K562 (cell line): ENCODE measurements around the gene NEDD4L. TPM values are rescaled to one million over a fixed set of nuclear protein-coding genes. Genes with fewer than 3 reads are reported as not detected.

Experiments
- ATAC-seq: fragments of 200-7000 bp; cut with Tn5 transposase; 3 replicates; pipeline ENCODE4 v1.9.1; 2020; ENCODE audit warnings: moderate library complexity
- BruUV-seq: library from RNA; stranded (reverse); fragments of 400-500 nt; replicated peaks from 2 replicates; lab custom pipeline; 2021; lab: Mats Ljungman, UMichigan
- CTCF ChIA-PET: fragments of 300-600 bp; formaldehyde crosslinking; extraction: SDS; loops from one replicate; lab custom pipeline; 2021; ENCODE audit warnings: low intra/inter-chr PET ratio; lab: Yijun Ruan, JAX
- POLR2A ChIA-PET: fragments of 300-600, 350-650 bp; sonication (Branson Sonifier 250); formaldehyde crosslinking; extraction: SDS; loops from one replicate; lab custom pipeline; 2021; ENCODE audit warnings: antibody characterized with exemption, inconsistent platforms; lab: Yijun Ruan, JAX
- DNase-seq, 4 experiments: peaks; one replicate each; pipeline versions ENCODE4 v3.0.0 to v3.0.0-alpha.2; 2011 to 2018; ENCODE audit warnings: low spot score in 3 of 4, mixed read lengths in 3 of 4; ENCODE audit errors: extremely low read depth in 1 of 4
- FAIRE-seq: peaks from 2 replicates; lab custom pipeline; 2011; peaks lifted over from hg19 to GRCh38; lab: Jason Lieb, UNC
- H2AFZ ChIP-seq: 2 replicates; pipeline ENCODE4 v1.6.0; 2011; ENCODE audit warnings: low read depth, low read length, control low read depth, inconsistent platforms
- H3K27ac ChIP-seq: fragments of 200-600 bp; 3 replicates; pipeline ENCODE4 v1.8.0; 2011; ENCODE audit warnings: low read depth, mild to moderate bottlenecking, control low read depth, inconsistent platforms, low read length, moderate library complexity, mixed read lengths; ENCODE audit errors: extremely low read depth
- H3K27me3 ChIP-seq, 2 experiments: fragments of 300-600 bp in 1 of 2; 2 replicates in 1 of 2; 3 replicates in 1 of 2; pipeline versions ENCODE4 v1.6.0 to v1.8.0; 2011; ENCODE audit warnings: inconsistent platforms in 2 of 2, low read length in 2 of 2, mild to moderate bottlenecking in 1 of 2, mixed read lengths in 1 of 2, moderate library complexity in 1 of 2; ENCODE audit not compliant: control insufficient read depth in 2 of 2, insufficient read depth in 2 of 2
- H3K36me3 ChIP-seq: fragments of 300-600 bp; 3 replicates; pipeline ENCODE4 v1.8.0; 2011; ENCODE audit warnings: mild to moderate bottlenecking, low read length, inconsistent platforms; ENCODE audit not compliant: control insufficient read depth, insufficient read depth
- H3K4me1 ChIP-seq, 2 experiments: fragments of 200-600 bp in 1 of 2; replicated peaks in 1 of 2; 2 replicates in 1 of 2; 3 replicates in 1 of 2; pipeline versions ENCODE4 v1.5.1 to v1.8.0; 2011; ENCODE audit warnings: inconsistent platforms in 2 of 2, low read length in 2 of 2, mild to moderate bottlenecking in 1 of 2, mixed read lengths in 1 of 2, moderate library complexity in 1 of 2; ENCODE audit not compliant: control insufficient read depth in 2 of 2, insufficient read depth in 2 of 2
- H3K4me2 ChIP-seq: 2 replicates; pipeline ENCODE4 v1.6.1; 2011; ENCODE audit warnings: low read length, control low read depth, inconsistent platforms, mixed read lengths; ENCODE audit not compliant: insufficient read depth
- H3K4me3 ChIP-seq: fragments of 200-600 bp; sonication (generic), shearing (Covaris generic); 2 replicates; pipeline ENCODE4 v1.5.1; 2016; ENCODE audit warnings: control low read depth, inconsistent platforms
- H3K79me2 ChIP-seq: fragments of 200-600 bp; 3 replicates; pipeline ENCODE4 v1.8.0; 2011; ENCODE audit warnings: low read length, inconsistent platforms; ENCODE audit not compliant: control insufficient read depth, insufficient read depth
- H3K9ac ChIP-seq, 2 experiments: 2 replicates each; pipeline versions ENCODE4 v1.6.0 to v1.6.1; 2011; ENCODE audit warnings: low read depth in 2 of 2, low read length in 2 of 2, control low read depth in 1 of 2, inconsistent platforms in 1 of 2, mild to moderate bottlenecking in 1 of 2, mixed read lengths in 1 of 2; ENCODE audit not compliant: insufficient read depth in 1 of 2
- H3K9me1 ChIP-seq: one replicate; pipeline ENCODE4 v1.6.0; 2011; ENCODE audit warnings: inconsistent platforms, mild to moderate bottlenecking, low read length, moderate library complexity; ENCODE audit not compliant: control insufficient read depth, insufficient read depth
- H3K9me3 ChIP-seq: replicated peaks from 2 replicates; pipeline ENCODE4 v1.5.1; 2011; ENCODE audit warnings: low read depth, low read length, inconsistent platforms; ENCODE audit not compliant: control insufficient read depth, insufficient read depth
- H4K20me1 ChIP-seq: replicated peaks from 2 replicates; pipeline ENCODE4 v1.6.1; 2011; ENCODE audit warnings: low read length, inconsistent platforms, mixed read lengths; ENCODE audit not compliant: control insufficient read depth, insufficient read depth
- HDAC2 ChIP-seq: fragments of 450-650 bp; IDR thresholded peaks from 2 replicates; pipeline ENCODE4 v1.6.1; 2016; ENCODE audit warnings: mild to moderate bottlenecking
- SMAD4 ChIP-seq: fragments of 250-450 bp; sonication (Bioruptor Pico); conservative IDR thresholded peaks from 2 replicates; pipeline ENCODE4 v1.8.0; 2021; ENCODE audit warnings: inconsistent platforms, mild to moderate bottlenecking, moderate library complexity
- SNIP1 ChIP-seq: fragments of 450-650 bp; IDR thresholded peaks from 2 replicates; pipeline ENCODE4 v1.7.1; 2017; ENCODE audit warnings: low read depth, mild to moderate bottlenecking
- YY1 ChIP-seq, 3 experiments: IDR thresholded peaks; 2 replicates each; pipeline ENCODE4 v1.6.1; 2011; ENCODE audit warnings: low read length in 2 of 3, mild to moderate bottlenecking in 2 of 3, moderate library complexity in 2 of 3, borderline replicate concordance in 1 of 3, control low read depth in 1 of 3, low read depth in 1 of 3; ENCODE audit not compliant: insufficient read depth in 3 of 3, insufficient replicate concordance in 2 of 3, control insufficient read depth in 1 of 3, insufficient read length in 1 of 3; ENCODE audit errors: extremely low read depth in 1 of 3
- ZFP30 ChIP-seq: fragments of 250-450 bp; sonication (Bioruptor Pico); IDR thresholded peaks from 2 replicates; pipeline ENCODE4 v1.8.0; 2022; ENCODE audit warnings: moderate library complexity, mild to moderate bottlenecking, inconsistent platforms, borderline replicate concordance
- ZNF436 ChIP-seq: fragments of 250-450, 450-650 bp; sonication (Bioruptor Pico); formaldehyde crosslinking; IDR thresholded peaks from 2 replicates; pipeline ENCODE4 v1.7.0; 2020; ENCODE audit warnings: mild to moderate bottlenecking
- WGBS: fragments of 100-300 bp; shearing (Covaris generic); methylation state at CpG from one replicate; pipeline ENCODE4 v1.1.6; 2016; ENCODE audit warnings: low coverage, mixed read lengths; ENCODE audit not compliant: insufficient coverage; ENCODE audit errors: missing lambda C conversion rate; 5-methylcytosine and 5-hydroxymethylcytosine counted together
- in situ Hi-C: fragments of 300-500 bp; cut with MboI; formaldehyde crosslinking; loops from 4 replicates; pipeline ENCODE4 v1.15.0; 2018; ENCODE audit warnings: inconsistent platforms, mixed read lengths
- intact Hi-C: fragments of 100-400 bp; cut with micrococcal nuclease; formaldehyde crosslinking; loops from 2 replicates; pipeline ENCODE4 v1.14.2; 2022
- polyA plus RNA-seq, 8 experiments: library from polyadenylated mRNA; depleted of rRNA in 4 of 8; stranded (reverse) in 5 of 8; unstranded in 3 of 8; fragments of >200 nt; fragmentation: Nextera tagmentation in 2 of 8; fragmentation: Illumina TruSeq in 1 of 8; extraction: Ambion mirVana in 2 of 8; extraction: Trizol in 1 of 8; gene quantifications; 2 replicates each; pipeline versions ENCODE4 v1.2.1 to v1.2.3, GENCODE V29; 2011 to 2014; ENCODE audit warnings: inconsistent platforms in 1 of 8, missing spikeins in 1 of 8
- total RNA-seq, 7 experiments: library from RNA; depleted of rRNA in 6 of 7; stranded (reverse); fragments of >200 nt in 6 of 7; fragmentation: Illumina TruSeq in 2 of 7; extraction: Trizol in 2 of 7; gene quantifications; 2 replicates each; pipeline versions ENCODE4 v1.2.1 to v1.2.3, GENCODE V29; 2011 to 2021; ENCODE audit warnings: low replicate concordance in 1 of 7
- TF ChIP-seq, protein P1 (sequence below): fragments of 250-450 bp; sonication (Bioruptor Pico); IDR thresholded peaks from 2 replicates; pipeline ENCODE4 v1.5.0; 2020; ENCODE audit warnings: mild to moderate bottlenecking
- TF ChIP-seq, protein P2 (sequence below), 3 experiments: IDR thresholded peaks in 2 of 3; conservative IDR thresholded peaks in 1 of 3; 2 replicates each; pipeline ENCODE4 v1.5.1; 2011 to 2012; ENCODE audit warnings: low read length in 3 of 3, mild to moderate bottlenecking in 3 of 3, control low read depth in 2 of 3, improper control_type of control experiment in 1 of 3, inconsistent platforms in 1 of 3, low read depth in 1 of 3, mixed read lengths in 1 of 3, moderate library complexity in 1 of 3; ENCODE audit not compliant: insufficient read depth in 2 of 3
- TF ChIP-seq, protein P3 (sequence below): fragments of 250-450 bp; sonication (Bioruptor Pico); IDR thresholded peaks from 2 replicates; pipeline ENCODE4 v1.8.0; 2022; ENCODE audit warnings: moderate library complexity, mild to moderate bottlenecking, inconsistent platforms
- TF ChIP-seq, protein P4 (sequence below), 2 experiments: IDR thresholded peaks in 1 of 2; conservative IDR thresholded peaks in 1 of 2; 2 replicates each; pipeline ENCODE4 v1.6.1; 2016; ENCODE audit warnings: low read depth in 2 of 2, mild to moderate bottlenecking in 1 of 2, missing compliant biosample characterization in 1 of 2, missing genetic modification characterization in 1 of 2, moderate library complexity in 1 of 2

The NEDD4L gene
- total and polyA plus RNA-seq, 9 of the 15 experiments (the other 6 are each of a cell fraction or from before 2014, with no cell fraction given), result 8.1 to 33.4 (median 19.9) TPM

DNA sequence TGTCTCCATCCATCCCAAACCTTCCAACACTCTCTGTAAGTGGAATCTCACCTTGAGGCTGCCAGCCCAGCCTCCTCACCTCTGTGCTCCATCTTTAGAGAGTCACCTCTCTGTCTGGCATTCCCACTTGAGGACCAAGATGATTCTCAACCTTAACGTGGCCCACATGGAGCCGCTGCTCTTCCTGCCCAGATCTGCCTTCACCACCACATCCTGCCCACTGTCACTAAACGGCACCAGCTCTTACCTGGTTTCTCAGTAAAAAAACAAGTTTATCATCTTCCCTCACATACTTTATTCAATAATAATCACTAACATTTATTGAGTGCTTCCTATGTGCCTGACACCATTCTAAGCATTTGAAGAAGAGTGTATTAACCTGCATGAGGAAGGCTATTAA is 80.4 kb downstream of the NEDD4L start (continued):
- TF ChIP-seq, protein P1, sequence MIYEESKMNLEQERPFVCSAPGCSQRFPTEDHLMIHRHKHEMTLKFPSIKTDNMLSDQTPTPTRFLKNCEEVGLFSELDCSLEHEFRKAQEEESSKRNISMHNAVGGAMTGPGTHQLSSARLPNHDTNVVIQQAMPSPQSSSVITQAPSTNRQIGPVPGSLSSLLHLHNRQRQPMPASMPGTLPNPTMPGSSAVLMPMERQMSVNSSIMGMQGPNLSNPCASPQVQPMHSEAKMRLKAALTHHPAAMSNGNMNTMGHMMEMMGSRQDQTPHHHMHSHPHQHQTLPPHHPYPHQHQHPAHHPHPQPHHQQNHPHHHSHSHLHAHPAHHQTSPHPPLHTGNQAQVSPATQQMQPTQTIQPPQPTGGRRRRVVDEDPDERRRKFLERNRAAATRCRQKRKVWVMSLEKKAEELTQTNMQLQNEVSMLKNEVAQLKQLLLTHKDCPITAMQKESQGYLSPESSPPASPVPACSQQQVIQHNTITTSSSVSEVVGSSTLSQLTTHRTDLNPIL (CRISPR knock-in tag), result no peak
- no peak for TF ChIP-seq SMAD4 (CRISPR knock-in tag)
- no peak for TF ChIP-seq ZFP30 (CRISPR knock-in tag)
- TF ChIP-seq HDAC2, result no peak

DNA sequence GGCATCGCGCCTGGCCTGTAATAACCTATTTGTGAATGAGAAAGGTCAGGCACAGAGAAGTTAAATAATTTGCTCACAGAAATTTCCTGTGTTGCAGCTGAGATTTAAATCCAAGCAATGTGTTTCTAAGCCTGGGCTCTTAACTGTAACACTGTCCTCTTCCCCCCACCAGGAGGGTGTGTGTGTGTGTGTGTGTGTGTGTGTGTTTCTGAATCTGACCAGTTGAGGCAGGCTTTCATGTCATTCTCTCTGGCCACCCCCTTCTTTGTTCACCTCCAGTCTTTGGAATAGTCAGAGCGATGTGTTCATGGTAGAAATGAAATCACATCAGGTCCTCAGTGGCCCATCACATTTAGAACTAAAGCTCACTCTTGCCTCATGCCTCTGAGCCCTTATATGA is 81.2 kb downstream of the NEDD4L start:
- Histone ChIP-seq H3K4me2 (no peak overlapping the region), H3K27me3 (no peaks in the 10 kb centered on the region), H3K36me3 (no peaks in the 10 kb centered on the region), H3K4me1 (no peaks in the 10 kb centered on the region), H3K9me1 (no peaks in the 10 kb centered on the region), H4K20me1 (no peaks in the 10 kb centered on the region; the same call in 1 of the 2 replicates), H3K9me3 (no peaks in the 10 kb centered on the region), H3K4me3 (no peak overlapping the region), H3K27ac (no peak overlapping the region), H3K79me2 (peaks cover 7% of the 10 kb centered on the region; the same call in 2 of the 3 replicates), H2AFZ (no peak overlapping the region), H3K9ac (no peak overlapping the region)
- WGBS, result 85% methylated on average over 2 of the region's 3 CpGs
- in situ Hi-C loops, result loop anchor here (10.0 to 25.0 kb wide), 2 partner anchors 238 to 500 kb away; partner anchors contain the start of gene NARS1
- ATAC-seq (0 out of 3 replicates have a peak, but pooled peaks have one; percentile 46), FAIRE-seq (no peak), DNase-seq (peak in 2 of 4 experiments; percentile 16 to 17)
- BruUV-seq, result no TSS peak
- POLR2A ChIA-PET, result no interaction called here
- no peak for TF ChIP-seq ZFP30 (CRISPR knock-in tag)
- TF ChIP-seq, protein P2, sequence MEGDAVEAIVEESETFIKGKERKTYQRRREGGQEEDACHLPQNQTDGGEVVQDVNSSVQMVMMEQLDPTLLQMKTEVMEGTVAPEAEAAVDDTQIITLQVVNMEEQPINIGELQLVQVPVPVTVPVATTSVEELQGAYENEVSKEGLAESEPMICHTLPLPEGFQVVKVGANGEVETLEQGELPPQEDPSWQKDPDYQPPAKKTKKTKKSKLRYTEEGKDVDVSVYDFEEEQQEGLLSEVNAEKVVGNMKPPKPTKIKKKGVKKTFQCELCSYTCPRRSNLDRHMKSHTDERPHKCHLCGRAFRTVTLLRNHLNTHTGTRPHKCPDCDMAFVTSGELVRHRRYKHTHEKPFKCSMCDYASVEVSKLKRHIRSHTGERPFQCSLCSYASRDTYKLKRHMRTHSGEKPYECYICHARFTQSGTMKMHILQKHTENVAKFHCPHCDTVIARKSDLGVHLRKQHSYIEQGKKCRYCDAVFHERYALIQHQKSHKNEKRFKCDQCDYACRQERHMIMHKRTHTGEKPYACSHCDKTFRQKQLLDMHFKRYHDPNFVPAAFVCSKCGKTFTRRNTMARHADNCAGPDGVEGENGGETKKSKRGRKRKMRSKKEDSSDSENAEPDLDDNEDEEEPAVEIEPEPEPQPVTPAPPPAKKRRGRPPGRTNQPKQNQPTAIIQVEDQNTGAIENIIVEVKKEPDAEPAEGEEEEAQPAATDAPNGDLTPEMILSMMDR (IDR thresholded peaks at IDR 0.05 in 2 of 3, conservative IDR thresholded peaks at IDR 0.05 in 1 of 3; ENCODE audit: insufficient read depth in 2 of 3, low read depth in 1 of 3, low read length in 3 of 3), result peak in 1 of 3 experiments; percentile 58; a peak in 2 of 6 replicates
- TF ChIP-seq ZNF436 (CRISPR knock-in tag), result no peak
- no peak for TF ChIP-seq YY1 (IDR thresholded peaks at IDR 0.05; ENCODE audit: borderline replicate concordance in 1 of 3, control insufficient read depth in 1 of 3, extremely low read depth in 1 of 3, insufficient read depth in 3 of 3, insufficient read length in 1 of 3, insufficient replicate concordance in 2 of 3, low read depth in 1 of 3, low read length in 2 of 3)
- TF ChIP-seq, protein P3, sequence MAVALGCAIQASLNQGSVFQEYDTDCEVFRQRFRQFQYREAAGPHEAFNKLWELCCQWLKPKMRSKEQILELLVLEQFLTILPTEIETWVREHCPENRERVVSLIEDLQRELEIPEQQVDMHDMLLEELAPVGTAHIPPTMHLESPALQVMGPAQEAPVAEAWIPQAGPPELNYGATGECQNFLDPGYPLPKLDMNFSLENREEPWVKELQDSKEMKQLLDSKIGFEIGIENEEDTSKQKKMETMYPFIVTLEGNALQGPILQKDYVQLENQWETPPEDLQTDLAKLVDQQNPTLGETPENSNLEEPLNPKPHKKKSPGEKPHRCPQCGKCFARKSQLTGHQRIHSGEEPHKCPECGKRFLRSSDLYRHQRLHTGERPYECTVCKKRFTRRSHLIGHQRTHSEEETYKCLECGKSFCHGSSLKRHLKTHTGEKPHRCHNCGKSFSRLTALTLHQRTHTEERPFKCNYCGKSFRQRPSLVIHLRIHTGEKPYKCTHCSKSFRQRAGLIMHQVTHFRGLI, result no peak
- TF ChIP-seq SNIP1, result no peak
- TF ChIP-seq, protein P4, sequence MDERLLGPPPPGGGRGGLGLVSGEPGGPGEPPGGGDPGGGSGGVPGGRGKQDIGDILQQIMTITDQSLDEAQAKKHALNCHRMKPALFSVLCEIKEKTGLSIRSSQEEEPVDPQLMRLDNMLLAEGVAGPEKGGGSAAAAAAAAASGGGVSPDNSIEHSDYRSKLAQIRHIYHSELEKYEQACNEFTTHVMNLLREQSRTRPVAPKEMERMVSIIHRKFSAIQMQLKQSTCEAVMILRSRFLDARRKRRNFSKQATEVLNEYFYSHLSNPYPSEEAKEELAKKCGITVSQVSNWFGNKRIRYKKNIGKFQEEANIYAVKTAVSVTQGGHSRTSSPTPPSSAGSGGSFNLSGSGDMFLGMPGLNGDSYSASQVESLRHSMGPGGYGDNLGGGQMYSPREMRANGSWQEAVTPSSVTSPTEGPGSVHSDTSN (CRISPR knock-in tag; IDR thresholded peaks at IDR 0.05; ENCODE audit: low read depth), result no peak
- TF ChIP-seq, protein P4 (tag; conservative IDR thresholded peaks at IDR 0.05; ENCODE audit: low read depth), result no peak
- CTCF ChIA-PET, result no interaction called here
- intact Hi-C loops, result no loop called here
